ENCODE data around the gene TLE4.

GRCh38 chr9:79707589-79707988, 135.8 kb downstream of the TLE4 start:
- TF ChIP-seq EZH2phosphoT487 (IDR thresholded peaks at IDR 0.05; ENCODE audit: borderline replicate concordance) (no peak), CTCF (conservative IDR thresholded peaks at IDR 0.05; ENCODE audit: low read length) (no peak)

Measured in Loucy (cell line).